Activated T-helper 1 cell treated with anti-CD3 and anti-CD28 coated beads, Interleukin-2, amount 50 U/mL, for 16 hours (primary cell): Measurements from ENCODE around the gene CHRM4.

Source experiments
- DNase-seq, 2 donors: peaks; one replicate each; pipeline ENCODE4 v3.0.0-alpha.2; 2020; ENCODE audit warnings: low read depth in 1 of 2, low spot score in 1 of 2

Gene CHRM4

DNA sequence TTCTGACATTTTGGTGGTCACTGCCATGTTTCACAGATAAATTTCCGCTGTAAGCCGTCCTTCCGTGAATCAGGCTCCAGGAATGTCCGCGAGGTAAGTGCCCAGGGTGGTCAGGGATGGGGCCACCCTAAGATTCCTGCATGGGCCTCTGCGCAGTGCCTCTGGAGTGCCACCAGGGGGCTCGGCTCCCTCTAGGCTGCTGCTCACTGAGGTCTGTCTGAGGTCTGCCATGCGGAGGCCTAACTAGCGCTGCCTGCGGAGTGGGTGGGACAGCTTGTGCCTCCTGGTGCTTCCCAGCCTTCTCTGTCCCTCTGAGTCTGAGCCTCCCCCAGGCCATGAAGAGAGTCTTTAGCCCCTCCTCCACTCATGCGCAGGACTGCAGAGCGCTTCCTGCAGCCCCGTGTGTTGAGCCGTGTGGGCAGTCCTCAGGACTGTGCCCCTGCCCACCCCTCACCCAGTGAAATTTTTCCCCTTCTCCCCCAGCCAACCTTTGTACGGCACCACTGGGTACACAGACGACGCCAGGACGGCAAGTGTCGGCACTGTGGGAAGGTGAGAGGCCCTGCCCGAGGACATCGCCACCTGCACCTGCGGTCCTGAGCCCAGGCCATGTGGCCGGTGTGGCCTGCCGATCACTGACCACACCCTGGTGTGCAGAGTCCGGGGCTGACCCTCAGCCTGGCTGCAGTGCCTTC lies 22.0 kb downstream of the CHRM4 start:
- no peak for DNase-seq

DNA sequence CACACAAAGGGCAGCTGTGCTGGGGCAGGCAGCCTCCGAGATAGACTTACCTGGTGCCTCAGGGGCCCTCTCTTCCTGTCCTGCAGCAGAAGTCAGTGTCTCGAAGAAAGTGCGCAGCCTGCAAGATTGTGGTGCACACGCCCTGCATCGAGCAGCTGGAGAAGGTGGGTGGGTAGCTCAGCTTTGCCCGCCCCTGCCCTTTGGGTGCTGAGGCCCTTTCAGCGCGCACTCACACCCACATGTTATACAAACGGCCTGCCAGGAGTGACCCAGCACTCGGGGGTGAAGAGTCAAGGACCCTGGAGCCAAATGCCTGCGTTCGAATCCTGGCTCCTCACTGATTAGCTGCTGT lies 23.7 kb downstream of the CHRM4 start:
- DNase-seq: no peak

DNA sequence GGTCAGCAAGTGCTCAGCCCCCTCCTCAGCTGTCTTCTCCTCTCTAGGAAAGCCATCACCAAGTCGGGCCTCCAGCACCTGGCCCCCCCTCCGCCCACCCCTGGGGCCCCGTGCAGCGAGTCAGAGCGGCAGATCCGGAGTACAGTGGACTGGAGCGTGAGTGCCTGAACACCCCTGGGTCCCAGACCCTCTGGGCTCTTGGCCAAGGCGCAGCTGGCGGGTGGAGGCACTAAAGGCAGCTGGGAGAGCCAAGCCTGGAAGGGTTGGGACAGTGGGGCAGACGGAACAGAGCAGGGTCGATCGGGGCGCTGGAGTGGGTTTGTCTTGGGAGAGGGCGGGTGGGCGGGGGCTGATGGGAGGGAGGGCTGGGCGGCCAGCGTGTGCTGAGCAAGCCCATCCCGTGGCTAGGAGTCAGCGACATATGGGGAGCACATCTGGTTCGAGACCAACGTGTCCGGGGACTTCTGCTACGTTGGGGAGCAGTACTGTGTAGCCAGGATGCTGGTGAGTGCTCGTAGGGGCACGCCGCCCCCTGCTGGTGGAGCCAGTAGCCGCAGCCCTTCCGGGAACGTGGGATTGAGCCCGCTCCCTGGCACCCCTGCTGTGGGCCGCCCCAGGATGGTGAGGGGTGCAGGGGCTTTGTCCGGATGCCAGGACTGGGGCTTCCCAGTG lies 24.2 kb downstream of the CHRM4 start:
- DNase-seq: peak; percentile 61 to 62

DNA sequence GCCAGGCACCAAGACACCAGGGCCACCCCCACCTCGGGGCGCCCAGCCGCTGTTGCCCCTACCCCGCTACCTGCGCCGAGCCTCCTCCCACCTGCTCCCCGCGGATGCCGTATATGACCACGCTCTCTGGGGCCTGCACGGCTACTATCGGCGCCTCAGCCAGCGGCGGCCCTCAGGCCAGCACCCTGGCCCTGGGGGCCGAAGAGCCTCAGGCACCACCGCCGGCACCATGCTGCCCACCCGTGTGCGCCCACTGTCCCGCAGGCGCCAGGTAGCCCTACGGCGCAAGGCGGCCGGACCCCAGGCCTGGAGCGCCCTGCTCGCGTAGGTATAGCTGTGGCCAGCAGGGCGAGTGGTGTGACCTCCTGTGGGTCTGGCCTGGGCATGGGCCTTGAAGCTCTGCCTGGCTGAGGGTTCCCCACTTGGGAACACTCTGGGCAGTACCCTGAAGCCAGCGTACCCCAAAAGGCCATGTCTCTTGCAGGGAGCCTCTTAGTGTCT lies 24.9 kb downstream of the CHRM4 start:
- no peak for DNase-seq

DNA sequence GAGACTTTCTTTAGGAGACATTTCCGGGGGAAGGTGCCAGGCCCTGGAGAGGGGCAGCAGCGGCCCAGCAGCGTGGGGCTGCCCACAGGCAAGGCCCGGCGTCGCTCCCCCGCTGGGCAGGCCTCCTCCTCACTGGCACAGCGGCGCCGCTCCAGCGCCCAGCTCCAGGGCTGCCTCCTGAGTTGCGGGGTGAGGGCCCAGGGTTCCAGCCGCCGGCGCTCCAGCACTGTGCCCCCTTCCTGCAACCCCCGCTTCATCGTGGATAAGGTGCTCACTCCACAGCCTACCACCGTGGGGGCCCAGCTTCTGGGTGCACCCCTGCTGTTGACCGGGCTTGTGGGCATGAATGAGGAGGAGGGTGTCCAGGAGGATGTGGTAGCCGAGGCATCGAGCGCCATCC lies 25.3 kb downstream of the CHRM4 start:
- no peak for DNase-seq

DNA sequence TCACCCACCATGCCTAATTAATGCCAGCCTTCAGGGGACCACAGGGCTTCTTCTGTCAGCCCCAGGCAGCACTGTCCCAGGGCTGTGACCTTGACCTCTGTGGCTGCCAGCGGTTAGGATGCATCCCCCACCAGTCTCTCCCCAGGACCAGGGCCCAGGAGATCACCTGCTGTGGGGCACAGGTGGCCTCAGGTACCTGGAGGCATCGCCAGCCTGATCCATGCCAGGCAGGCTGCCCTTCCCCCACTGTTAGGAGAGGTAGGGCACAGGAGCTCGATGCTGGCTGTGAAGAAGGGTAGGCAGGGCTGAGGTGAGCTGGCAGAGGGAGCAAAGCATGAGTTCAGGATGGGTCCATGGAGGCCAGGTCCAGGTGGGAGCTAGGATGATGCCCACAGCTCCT lies 26.8 kb downstream of the CHRM4 start:
- DNase-seq: no peak

DNA sequence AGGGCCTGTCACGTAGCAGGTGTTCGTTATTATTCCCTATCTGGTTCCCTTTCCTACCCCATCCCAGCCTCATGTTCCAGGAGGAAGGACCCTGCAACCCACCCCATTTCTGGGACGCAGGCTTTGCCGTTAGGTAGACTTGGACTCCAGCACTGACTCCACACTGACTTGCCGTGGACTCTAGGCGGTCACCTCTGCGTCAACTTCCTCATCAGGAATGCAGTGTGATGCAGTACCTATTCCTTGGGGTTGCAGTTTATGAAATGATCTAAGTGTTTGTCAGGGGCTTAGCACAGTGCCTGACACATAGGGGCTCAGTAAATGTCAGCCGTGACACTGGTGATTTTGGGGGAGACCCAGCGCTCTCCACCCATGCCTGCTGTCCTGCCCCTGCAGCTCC lies 27.5 kb downstream of the CHRM4 start:
- no peak for DNase-seq

DNA sequence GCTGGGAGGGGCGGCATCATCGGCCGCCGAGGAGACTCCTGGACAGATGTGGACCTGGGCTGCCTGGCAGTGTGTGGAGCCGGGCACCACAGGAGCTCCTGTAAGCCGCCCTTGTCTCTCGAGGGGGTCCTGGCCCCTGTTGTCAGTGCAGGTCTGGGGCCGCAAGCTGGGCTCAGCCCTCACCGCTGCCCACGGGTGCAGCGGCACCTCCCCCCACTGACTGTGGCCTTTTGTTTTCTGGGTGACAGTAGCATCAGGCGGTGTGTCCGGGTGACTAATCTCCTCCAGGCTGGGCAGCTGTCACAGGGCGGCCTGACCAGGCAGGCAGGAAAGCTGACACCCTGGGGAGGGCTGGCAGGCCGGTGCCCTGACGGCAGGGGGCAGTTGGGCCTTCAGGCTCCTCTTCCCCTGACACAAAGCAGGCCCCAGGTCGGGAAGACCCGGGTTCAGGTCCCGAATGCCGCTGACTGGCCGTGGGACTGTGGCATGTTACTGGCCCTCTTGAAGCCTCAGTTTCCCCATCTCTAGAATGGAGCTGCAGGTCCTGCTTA lies 28.0 kb downstream of the CHRM4 start:
- no peak for DNase-seq

DNA sequence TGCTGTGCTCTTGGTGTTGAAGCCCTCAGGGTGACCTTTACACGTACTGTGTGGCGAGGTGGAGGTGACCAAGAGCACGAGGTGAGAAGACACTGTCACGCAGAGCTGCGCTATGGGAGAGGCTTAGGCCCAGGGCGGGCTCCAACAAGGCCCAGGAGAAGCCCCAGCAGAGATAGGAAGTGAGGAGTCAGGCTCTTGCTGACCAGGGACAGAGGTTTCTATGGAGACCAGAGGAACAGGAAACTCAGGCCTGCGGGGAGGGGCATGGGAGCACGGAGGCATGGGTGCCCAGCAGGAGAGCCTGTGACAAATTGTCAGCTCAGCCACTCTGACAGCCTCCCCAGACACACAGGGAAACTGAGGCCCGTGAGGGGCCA lies 28.6 kb downstream of the CHRM4 start:
- DNase-seq: no peak

DNA sequence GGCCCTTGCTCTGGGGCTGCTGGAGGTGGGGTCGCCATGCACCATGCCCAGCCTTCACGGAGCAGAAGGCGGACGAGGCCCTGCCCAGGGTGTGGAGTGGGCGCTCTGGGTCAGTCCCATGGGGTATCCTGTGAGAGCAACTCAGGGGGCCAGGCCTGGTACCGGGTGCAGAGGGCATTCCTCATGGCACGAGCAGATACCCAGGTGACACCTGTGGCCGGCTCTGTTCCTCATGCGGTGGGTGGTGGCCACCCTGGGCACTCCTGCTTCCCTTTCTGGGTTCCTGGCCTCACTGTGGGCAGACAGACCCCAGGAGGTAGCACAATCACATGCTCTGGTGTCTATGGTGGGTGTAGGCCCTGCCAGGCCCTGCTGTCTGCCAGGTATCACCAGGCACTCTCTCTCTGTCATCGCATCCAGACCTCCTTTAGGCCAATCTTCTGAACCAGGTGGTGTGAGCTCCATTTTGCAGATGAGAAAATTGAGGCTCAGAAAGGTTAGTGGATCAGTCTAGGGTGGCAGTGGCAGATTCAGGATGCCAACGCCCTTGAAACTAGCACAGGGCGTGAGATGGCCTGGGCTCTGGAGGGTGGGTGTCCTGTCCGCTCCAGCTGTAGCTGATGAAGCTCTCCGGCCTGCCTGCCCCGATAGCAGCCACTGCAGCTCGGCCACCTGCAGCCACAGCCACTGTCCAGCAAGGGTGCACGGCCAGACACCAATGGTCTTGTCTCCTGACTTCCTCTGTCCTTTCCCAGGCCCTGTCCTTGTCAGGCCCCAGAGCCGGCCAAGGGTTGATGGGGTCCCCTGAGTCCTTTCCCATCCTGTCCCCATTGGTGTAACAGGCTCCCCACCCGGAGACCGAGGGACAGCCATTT lies 29.2 kb downstream of the CHRM4 start:
- no peak for DNase-seq

DNA sequence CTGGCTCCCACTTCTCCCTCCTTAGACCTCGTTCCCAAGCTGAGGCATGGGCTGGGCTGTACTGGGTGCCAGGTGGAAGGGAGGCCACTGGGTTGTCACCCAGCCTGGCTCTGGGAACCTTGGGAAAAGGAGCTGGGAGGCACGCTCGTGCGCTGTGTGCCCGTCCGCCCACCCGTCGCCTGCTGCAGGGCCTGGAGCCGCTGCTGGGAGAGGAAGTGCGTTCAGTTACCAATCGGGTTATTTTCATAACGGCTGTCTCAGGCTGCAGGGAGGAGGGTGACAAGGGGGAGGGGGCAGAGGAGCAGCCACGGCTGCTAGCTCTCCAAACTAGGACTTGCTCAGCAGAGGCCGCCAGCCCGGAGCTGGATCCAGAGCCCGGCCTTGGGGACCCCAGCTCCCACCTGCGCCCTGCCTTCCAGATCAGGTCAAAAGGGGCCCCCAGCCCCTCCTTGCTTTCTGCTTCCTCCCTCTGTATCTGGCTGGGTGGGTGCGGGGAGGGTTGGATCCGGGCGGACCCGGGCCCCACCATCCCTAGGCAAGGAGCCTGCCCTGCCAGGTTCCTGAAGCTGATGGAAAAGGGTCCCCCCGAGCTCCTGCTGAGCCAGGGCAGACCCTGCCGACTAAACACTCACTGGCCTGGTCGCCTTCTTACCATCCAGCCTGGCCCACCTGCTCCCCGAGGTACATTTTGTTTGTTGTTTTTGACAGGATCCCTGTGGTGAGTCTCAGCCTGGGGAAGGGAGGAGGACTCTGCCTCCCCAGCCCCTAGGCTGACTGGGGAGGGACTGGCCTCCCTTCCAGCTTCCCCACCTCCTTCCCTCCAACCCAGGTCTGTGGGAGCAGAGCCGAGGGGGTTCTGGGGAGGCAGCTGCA lies 30.1 kb downstream of the CHRM4 start:
- DNase-seq: peak in 1 of 2 donors; percentile 36

DNA sequence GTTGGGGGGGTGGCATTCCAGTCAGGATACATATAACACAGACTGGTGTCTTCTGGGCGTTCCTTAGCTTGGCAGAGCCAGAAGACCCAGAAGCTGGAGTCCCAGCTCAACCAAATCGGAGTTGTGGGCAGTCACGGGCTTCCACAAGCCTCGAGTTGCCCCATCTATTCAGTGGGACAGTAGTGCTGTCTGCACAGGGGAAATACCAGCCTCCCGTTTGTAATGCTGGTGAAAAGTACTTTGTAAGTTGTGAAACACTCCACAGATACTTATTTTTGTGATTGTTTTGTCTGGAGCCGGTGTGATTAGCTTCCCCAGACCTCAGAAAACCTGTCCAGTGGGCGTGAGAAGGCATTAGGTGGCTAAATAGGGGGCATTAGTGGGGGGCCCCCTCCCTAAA lies 30.7 kb downstream of the CHRM4 start:
- no peak for DNase-seq

DNA sequence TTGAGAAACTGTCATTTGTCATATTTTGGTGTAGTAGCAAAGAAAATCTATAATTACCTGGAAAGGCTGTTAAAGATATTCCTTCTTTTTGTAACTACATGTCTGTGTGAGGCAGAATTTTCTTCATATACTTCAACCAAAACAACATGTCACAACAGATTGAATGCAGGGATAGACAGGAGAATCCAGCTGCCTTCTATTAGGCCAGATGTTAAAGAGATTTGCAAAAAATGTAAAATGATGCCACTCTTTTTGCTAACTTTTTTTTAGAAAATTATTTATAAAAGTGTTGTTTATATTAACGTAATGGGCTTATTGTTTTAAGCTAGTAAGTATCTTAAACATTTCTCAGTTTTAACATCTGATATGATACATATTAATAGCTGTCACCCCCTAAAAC lies 31.6 kb downstream of the CHRM4 start:
- no peak for DNase-seq

DNA sequence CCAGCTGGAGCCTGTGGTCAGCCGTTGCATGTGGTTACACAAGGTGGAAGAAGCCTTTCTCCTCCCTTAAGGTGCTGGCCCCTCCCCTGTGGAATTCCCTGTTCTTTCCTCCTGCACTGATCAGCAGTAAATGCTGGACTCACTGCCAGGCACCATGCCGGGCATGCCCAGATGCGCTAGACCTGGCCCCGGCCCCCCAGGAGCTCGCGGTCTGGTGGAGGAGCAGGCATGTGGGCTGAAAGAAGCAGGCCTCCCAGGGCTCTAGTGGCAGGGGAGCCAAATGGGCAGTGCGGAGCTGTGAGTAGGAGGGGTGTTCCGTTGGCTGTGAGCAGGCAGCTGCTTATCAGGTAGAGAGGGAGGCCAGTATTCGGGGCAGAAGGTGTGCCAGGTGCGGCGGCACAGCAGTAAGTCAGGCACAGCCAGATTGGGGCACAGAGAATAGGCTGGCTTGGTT lies 34.1 kb downstream of the CHRM4 start:
- DNase-seq: no peak

DNA sequence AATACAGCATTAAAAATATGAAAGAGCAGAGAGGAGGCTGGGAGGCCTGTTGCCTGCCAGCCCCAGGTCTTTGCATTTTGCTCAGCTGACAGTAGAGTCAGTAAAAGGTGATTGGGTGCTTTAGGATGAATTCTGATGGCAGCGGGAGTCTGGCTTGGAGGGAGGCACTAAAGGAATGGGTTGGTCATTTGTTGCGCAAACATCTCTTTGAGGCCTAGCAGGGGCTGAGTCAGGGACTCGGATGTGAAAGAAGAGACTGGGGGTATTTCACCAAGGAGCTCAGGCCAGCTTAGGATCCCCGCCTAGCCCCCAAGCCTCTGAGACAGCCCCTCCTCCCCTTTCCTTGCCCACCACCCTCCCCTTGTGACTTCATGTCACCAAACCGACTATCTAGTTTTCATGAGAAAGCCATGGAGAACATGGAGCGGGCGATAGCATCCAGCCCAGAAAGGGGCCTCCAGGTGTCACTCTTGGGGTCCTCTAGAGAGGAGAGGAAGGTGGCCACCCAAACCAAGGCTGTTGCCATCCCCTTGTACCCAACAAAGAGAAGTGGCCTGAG lies 34.6 kb downstream of the CHRM4 start:
- no peak for DNase-seq

DNA sequence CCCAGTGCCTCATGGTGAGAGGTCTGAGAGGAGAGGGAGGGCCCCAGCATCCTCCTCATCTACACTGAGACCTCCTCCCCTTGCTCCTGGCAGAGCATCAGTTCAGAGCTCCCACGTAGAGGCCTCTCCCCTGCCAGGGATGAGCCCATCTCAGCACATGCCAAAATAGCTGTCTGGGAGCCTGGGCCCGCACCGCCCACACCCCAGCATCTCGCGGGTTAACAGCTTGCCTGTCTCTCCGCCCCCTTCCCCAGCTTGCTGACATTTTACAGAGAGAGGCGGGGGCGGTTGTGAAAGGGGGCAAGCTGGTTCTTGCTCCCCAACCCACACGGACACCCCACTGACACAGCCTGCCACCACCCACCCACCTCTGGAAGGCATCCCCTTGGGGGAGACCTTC lies 37.9 kb downstream of the CHRM4 start:
- no peak for DNase-seq

DNA sequence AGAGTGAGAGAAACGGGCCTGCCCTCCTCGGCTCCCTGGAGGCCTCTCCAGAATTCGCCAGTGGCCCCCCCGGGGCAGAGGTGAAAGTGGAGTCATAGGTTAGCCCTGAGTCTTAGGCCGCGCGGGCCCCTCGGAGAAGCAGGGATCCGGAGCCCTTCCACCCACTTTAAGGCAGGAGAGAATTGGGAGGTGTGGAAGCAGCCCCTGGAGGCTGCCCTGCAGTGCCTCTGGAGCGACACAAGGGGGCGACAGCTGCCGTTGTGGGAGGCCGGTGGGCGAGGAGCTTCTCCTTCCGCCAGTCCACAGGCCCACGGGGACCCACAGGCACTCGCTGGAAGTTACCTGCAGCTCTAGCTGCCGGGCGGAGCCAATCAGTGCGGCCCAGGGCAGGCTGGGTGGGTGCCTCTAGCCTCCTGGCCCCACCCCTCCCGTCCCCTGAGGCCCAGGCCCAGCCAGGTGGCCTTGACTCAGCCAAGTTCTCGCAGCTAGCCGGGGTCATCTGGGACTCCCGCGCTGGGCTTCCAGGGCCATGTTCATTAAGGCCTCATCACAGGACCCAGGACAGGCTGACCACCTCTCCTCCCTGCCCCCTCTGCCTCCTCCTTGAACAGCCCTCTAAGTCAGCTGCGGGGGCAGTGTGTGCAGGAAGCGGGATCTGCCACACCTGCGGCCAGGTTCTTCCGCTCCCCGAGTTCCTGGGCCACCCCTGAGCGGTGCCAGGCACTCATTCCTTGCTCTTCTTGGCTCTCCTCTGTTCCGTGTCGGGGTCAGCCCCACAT lies 39.3 kb downstream of the CHRM4 start:
- peak; percentile 59 to 66 for DNase-seq

DNA sequence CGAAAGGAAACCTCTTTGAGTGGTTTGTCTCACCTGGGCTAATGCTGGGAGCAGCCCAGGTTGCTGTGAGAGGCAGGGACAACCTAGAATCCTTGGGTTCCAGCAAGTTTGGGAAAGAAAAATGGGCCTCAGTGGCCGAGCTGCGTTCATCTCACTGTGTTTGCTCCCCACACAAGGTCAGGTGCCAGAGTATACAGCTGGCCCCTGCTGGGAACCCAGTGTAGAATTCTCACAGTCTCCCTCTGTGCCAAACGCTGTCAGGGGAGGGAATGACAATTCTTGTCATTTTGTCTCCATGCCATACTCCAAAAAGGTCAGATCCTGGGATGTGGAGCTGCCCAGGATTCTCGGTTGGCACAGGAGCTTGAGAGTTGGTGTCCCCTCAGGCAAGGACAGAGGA lies 40.0 kb downstream of the CHRM4 start:
- DNase-seq: no peak

DNA sequence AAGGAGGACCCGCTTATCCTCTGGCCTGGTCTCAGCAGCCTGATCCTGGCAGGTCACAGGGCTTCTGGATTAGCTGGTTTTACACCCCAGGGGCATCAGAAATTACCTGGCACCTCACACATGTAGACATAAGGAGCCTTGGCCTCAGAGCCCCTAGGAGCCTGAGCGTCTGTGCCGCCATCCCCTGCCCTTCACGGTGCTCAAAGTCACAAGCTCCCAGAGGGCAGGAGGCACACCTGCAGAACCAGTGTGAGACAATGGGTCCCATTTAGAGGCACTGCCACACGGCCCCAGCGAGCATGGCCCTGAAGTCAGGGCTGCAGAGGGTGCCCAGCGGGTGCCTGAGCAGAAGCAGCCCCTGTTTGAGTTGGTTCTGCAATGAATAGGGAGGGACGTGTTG lies 40.4 kb downstream of the CHRM4 start:
- no peak for DNase-seq

DNA sequence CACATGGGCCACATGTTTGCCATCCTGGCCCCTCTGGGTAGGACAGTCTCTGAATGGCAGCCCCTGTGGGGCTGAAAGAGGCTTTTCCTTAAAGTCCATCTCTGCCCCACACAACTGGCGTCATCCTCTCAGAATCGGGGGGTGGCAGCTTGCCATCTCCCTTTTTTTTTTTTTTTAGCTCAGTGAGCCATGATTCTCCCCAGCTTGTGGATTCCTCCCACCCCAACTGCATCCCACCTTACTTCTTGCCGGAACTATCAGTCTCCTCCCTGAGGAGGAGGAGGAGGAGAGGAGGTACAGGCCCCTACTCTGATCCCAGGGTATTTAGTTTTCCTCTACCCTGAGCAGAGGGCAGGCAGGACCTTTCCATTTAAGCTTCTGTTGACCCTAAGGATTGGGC lies 40.9 kb downstream of the CHRM4 start:
- DNase-seq: no peak
